Bone marrow (tissue), 2 donors: ENCODE data around the gene OR13J1.
A peak's percentile ranks its signal among the peaks of the same experiment; 100 is the strongest.
"Not testable (repeated sequence)": the region's sequence is repeated elsewhere in the genome, so short reads cannot be mapped to it uniquely, and the experiment has no call there.

ENCODE experiments used
- DNase-seq, 2 donors: peaks; one replicate each; lab custom pipeline; 2025; lab: John Stamatoyannopoulos, UW

OR13J1 gene

GRCh38 chr9:35904338-35904737 lies 34.1 kb upstream of the OR13J1 start:
- DNase-seq, result no peak

- no peak for DNase-seq
Observed at GRCh38 chr9:35903049-35903448, 32.8 kb upstream of the OR13J1 start.

- no peak for DNase-seq
Observed at GRCh38 chr9:35899021-35899420, 28.8 kb upstream of the OR13J1 start.

- no peak for DNase-seq
Observed at GRCh38 chr9:35898337-35898736, 28.1 kb upstream of the OR13J1 start.

GRCh38 chr9:35897376-35898099 lies 27.3 kb upstream of the OR13J1 start:
- DNase-seq, result not testable (repeated sequence)

- DNase-seq, result no peak
Observed at GRCh38 chr9:35896570-35896969, 26.4 kb upstream of the OR13J1 start.

GRCh38 chr9:35892051-35892450 lies 21.9 kb upstream of the OR13J1 start:
- DNase-seq, result no peak

- no peak for DNase-seq
Observed at GRCh38 chr9:35891646-35892045, 21.4 kb upstream of the OR13J1 start.

GRCh38 chr9:35884908-35885307 lies 14.7 kb upstream of the OR13J1 start:
- DNase-seq, result not testable (repeated sequence)

- no peak for DNase-seq
Observed at GRCh38 chr9:35882996-35883395, 12.8 kb upstream of the OR13J1 start.

GRCh38 chr9:35882263-35882848 lies 12.2 kb upstream of the OR13J1 start:
- peak; percentile 37 to 42 for DNase-seq

GRCh38 chr9:35872505-35872904 lies 2.3 kb upstream of the OR13J1 start:
- DNase-seq, result no peak

GRCh38 chr9:35871545-35871944 lies 1.3 kb upstream of the OR13J1 start:
- DNase-seq, result no peak

GRCh38 chr9:35869621-35870216 lies 482 bp downstream of the OR13J1 start:
- no peak for DNase-seq

- DNase-seq, result no peak
Observed at GRCh38 chr9:35868933-35869332, 1.3 kb downstream of the OR13J1 start.

- DNase-seq, result no peak
Observed at GRCh38 chr9:35867538-35867937, 2.7 kb downstream of the OR13J1 start.

GRCh38 chr9:35864695-35865255 lies 5.4 kb downstream of the OR13J1 start:
- no peak for DNase-seq

GRCh38 chr9:35863583-35863982 lies 6.6 kb downstream of the OR13J1 start:
- DNase-seq, result no peak

GRCh38 chr9:35862328-35862727 lies 7.9 kb downstream of the OR13J1 start:
- no peak for DNase-seq

- no peak for DNase-seq
Observed at GRCh38 chr9:35861161-35861897, 8.9 kb downstream of the OR13J1 start.

GRCh38 chr9:35859990-35860339 lies 10.2 kb downstream of the OR13J1 start:
- no peak for DNase-seq

GRCh38 chr9:35859310-35859989 lies 10.8 kb downstream of the OR13J1 start:
- DNase-seq, result no peak
